A673 (cell line): Measurements from ENCODE around the gene RAD1. TPM values are rescaled to one million over a fixed set of nuclear protein-coding genes. Genes with fewer than 3 reads are reported as not detected.

Experiments used
- BruUV-seq: library from RNA; stranded (reverse); fragments of 400-500 nt; replicated peaks from 2 replicates; lab custom pipeline; 2021; lab: Mats Ljungman, UMichigan
- CTCF ChIA-PET: fragments of 300-600 bp; sonication (Branson Sonifier 250); formaldehyde crosslinking; loops from one replicate; lab custom pipeline; 2022; ENCODE audit warnings: antibody characterized with exemption; lab: Charles Lee
- POLR2A ChIA-PET: fragments of 300-600 bp; sonication (Branson Sonifier 250); formaldehyde crosslinking; loops from one replicate; lab custom pipeline; 2022; ENCODE audit warnings: antibody characterized with exemption; ENCODE audit not compliant: low non-redundant PET; lab: Charles Lee
- DNase-seq: peaks from one replicate; pipeline ENCODE4 v3.0.0-alpha.2; 2015; ENCODE audit warnings: low spot score
- H3K27ac ChIP-seq: fragments of 200-600 bp; sonication (generic); 2 replicates; pipeline ENCODE4 v1.5.1; 2016; ENCODE audit warnings: mixed run types, low read depth, mild to moderate bottlenecking, mixed read lengths, antibody characterized with exemption, low read length; ENCODE audit not compliant: poor library complexity, severe bottlenecking
- H3K27me3 ChIP-seq: fragments of 200-600 bp; sonication (generic); replicated peaks from 2 replicates; pipeline ENCODE4 v1.6.1; 2017; ENCODE audit warnings: mixed run types, low read depth, mild to moderate bottlenecking, mixed read lengths, antibody characterized with exemption, low read length; ENCODE audit not compliant: insufficient read depth, poor library complexity
- H3K36me3 ChIP-seq: fragments of 200-600 bp; sonication (generic); 2 replicates; pipeline ENCODE4 v1.6.1; 2016; ENCODE audit warnings: mixed run types, mild to moderate bottlenecking, mixed read lengths, antibody characterized with exemption, low read length; ENCODE audit not compliant: insufficient read depth, poor library complexity, severe bottlenecking
- H3K4me1 ChIP-seq: fragments of 200-600 bp; sonication (generic); 2 replicates; pipeline ENCODE4 v1.6.1; 2017; ENCODE audit warnings: mixed run types, mild to moderate bottlenecking, mixed read lengths, antibody characterized with exemption, low read length; ENCODE audit not compliant: insufficient read depth, poor library complexity, severe bottlenecking
- H3K4me3 ChIP-seq: fragments of 200-600 bp; sonication (generic); 2 replicates; pipeline ENCODE4 v1.5.1; 2016; ENCODE audit warnings: low read depth, mixed run types, mild to moderate bottlenecking, mixed read lengths, low read length; ENCODE audit not compliant: poor library complexity, severe bottlenecking
- H3K9me3 ChIP-seq: fragments of 200-600 bp; sonication (generic); 2 replicates; pipeline ENCODE4 v1.6.1; 2016; ENCODE audit warnings: mixed run types, low read depth, mild to moderate bottlenecking, mixed read lengths, antibody characterized with exemption, low read length; ENCODE audit not compliant: poor library complexity, severe bottlenecking
- EZH2 ChIP-seq: fragments of 200-600 bp; sonication (generic); IDR thresholded peaks from 2 replicates; pipeline ENCODE4 v1.6.1; 2017; ENCODE audit warnings: borderline replicate concordance, low read depth, mild to moderate bottlenecking, mixed read lengths, antibody characterized with exemption, low read length; ENCODE audit not compliant: poor library complexity, severe bottlenecking
- intact Hi-C: fragments of 100-400 bp; cut with micrococcal nuclease; formaldehyde crosslinking; loops from one replicate; pipeline ENCODE4 v1.10.0; 2022; ENCODE audit not compliant: unreplicated experiment
- total RNA-seq: library from RNA; stranded (reverse); gene quantifications from 2 replicates; pipeline ENCODE4 v1.2.3, GENCODE V29; 2021
- TF ChIP-seq, protein P1 (sequence below): fragments of 300-800, 200-600 bp; sonication (generic); conservative IDR thresholded peaks from 2 replicates; pipeline ENCODE4 v1.5.1; 2017; ENCODE audit warnings: low read depth, mild to moderate bottlenecking, antibody characterized with exemption, low read length, moderate library complexity, mixed read lengths

RAD1 gene
- total RNA-seq, 1 experiment from 2014 or later = 40.8 TPM

DNA sequence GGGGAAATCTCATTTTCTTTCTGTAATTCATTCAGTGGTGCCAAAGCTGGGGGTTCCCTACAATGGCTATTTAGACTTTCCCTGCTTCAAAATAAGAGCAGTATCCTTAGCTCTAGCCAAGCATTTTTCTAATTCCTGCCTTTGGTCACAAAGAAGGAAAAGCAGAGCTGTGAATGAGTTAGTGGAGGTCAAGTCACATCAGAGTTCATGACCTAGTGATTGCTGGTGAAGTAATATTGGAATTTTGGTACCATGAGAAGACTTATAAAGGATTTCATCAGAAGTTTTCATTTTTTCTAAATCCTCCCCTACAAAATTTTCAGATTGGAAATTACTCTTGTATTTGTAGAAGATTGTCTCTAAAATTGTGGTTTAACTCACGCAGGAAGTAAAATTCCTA is 42.0 kb upstream of the RAD1 start:
- Histone ChIP-seq H3K4me1 (no peaks in the 10 kb centered on the region), H3K9me3 (no peaks in the 10 kb centered on the region), H3K4me3 (no peak overlapping the region), H3K27ac (no peak overlapping the region), H3K36me3 (peaks cover 16% of the 10 kb centered on the region), H3K27me3 (no peaks in the 10 kb centered on the region)
- POLR2A ChIA-PET = no interaction called here
- intact Hi-C loops = loop anchor here (5.0 kb wide), 1 partner anchor 45 kb away; no protein-coding TSS in a partner anchor
- TF ChIP-seq, protein P1, sequence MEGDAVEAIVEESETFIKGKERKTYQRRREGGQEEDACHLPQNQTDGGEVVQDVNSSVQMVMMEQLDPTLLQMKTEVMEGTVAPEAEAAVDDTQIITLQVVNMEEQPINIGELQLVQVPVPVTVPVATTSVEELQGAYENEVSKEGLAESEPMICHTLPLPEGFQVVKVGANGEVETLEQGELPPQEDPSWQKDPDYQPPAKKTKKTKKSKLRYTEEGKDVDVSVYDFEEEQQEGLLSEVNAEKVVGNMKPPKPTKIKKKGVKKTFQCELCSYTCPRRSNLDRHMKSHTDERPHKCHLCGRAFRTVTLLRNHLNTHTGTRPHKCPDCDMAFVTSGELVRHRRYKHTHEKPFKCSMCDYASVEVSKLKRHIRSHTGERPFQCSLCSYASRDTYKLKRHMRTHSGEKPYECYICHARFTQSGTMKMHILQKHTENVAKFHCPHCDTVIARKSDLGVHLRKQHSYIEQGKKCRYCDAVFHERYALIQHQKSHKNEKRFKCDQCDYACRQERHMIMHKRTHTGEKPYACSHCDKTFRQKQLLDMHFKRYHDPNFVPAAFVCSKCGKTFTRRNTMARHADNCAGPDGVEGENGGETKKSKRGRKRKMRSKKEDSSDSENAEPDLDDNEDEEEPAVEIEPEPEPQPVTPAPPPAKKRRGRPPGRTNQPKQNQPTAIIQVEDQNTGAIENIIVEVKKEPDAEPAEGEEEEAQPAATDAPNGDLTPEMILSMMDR = no peak
- TF ChIP-seq EZH2 = no peak
- no TSS peak for BruUV-seq
- DNase-seq = no peak
- CTCF ChIA-PET = interaction anchor here (1.0 kb wide), 1 partner anchor 46 kb away, joined by 5 read pairs; no protein-coding TSS in a partner anchor

- H3K9me3 ChIP-seq = no peaks in the 10 kb centered on the region
- ChIA-PET POLR2A (no interaction called here), CTCF (no interaction called here)
- no peak overlapping the region for H3K4me3 ChIP-seq
- intact Hi-C loops = no loop called here
- H3K36me3 ChIP-seq = peaks cover 46% of the 10 kb centered on the region
- BruUV-seq = no TSS peak
- no peaks in the 10 kb centered on the region for H3K4me1 ChIP-seq
- no peaks in the 10 kb centered on the region for H3K27me3 ChIP-seq
- TF ChIP-seq, protein P1 = no peak
- TF ChIP-seq EZH2 = no peak
- H3K27ac ChIP-seq = no peak overlapping the region
- no peak for DNase-seq
These were observed 29.2 kb upstream of the RAD1 start for GRCh38 chr5:34944460-34945047.

DNA sequence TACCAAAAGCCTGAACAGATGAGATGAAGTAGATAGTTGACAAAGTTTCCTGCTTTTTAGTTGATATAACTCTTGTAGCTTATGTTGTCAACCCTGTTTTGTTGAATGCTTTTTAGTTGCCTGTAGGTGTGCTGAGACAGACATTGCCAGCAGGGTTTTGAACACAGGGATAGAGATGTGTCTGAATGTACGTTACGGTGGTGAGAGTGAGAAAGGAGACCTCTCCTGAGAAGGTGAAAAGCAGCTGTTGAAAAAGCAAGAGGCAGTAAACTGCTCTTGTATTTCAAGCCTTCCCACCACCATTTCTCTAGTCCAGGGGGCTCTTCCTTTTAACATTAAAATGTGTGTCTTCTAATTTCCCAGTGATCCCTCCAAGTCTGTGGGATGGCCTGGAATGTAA is 28.7 kb upstream of the RAD1 start:
- no TSS peak for BruUV-seq
- no peaks in the 10 kb centered on the region for H3K27me3 ChIP-seq
- DNase-seq = no peak
- no peak overlapping the region for H3K27ac ChIP-seq
- H3K9me3 ChIP-seq = no peaks in the 10 kb centered on the region
- intact Hi-C loops = no loop called here
- no peak overlapping the region for H3K4me3 ChIP-seq
- no peaks in the 10 kb centered on the region for H3K4me1 ChIP-seq
- no peak for TF ChIP-seq EZH2
- TF ChIP-seq, protein P1 = no peak
- H3K36me3 ChIP-seq = peaks cover 46% of the 10 kb centered on the region
- ChIA-PET CTCF (no interaction called here), POLR2A (no interaction called here)
